Mucosa of descending colon (tissue), 3 donors: Measurements from ENCODE around the gene NUDT5. TPM values are rescaled to one million over a fixed set of nuclear protein-coding genes. Genes with fewer than 3 reads are reported as not detected.
"Not testable (repeated sequence)": the region's sequence is repeated elsewhere in the genome, so short reads cannot be mapped to it uniquely, and the experiment has no call there.

Experiments used
- ATAC-seq: fragments of 200-7000 bp; cut with Tn5 transposase; one replicate; pipeline ENCODE4 v1.9.1; 2020; ENCODE audit warnings: mild to moderate bottlenecking, moderate library complexity
- DNase-seq, 3 donors: peaks; one replicate each; pipeline ENCODE4 v3.0.0-alpha.2; 2020
- H3K36me3 ChIP-seq: fragments of 200-600 bp; one replicate; pipeline ENCODE4 v1.8.0; 2021; ENCODE audit warnings: low read depth, mild to moderate bottlenecking
- H3K4me1 ChIP-seq: fragments of 200-600 bp; one replicate; pipeline ENCODE4 v1.8.0; 2021; ENCODE audit warnings: low read depth, mild to moderate bottlenecking
- H3K4me3 ChIP-seq: fragments of 200-600 bp; one replicate; pipeline ENCODE4 v1.8.0; 2021; ENCODE audit warnings: mild to moderate bottlenecking
- H3K9me3 ChIP-seq: fragments of 200-600 bp; one replicate; pipeline ENCODE4 v1.8.0; 2021; ENCODE audit warnings: mild to moderate bottlenecking
- CTCF ChIP-seq: fragments of 200-600 bp; IDR thresholded peaks from one replicate; pipeline ENCODE4 v1.8.0; 2022; ENCODE audit warnings: antibody characterized with exemption, mild to moderate bottlenecking
- intact Hi-C, 2 donors: fragments of 100-400 bp; cut with DNase I in 1 of 2; cut with micrococcal nuclease in 1 of 2; formaldehyde crosslinking; loops; one replicate each; pipeline versions ENCODE4 v1.11.0 to v1.11.1; 2022; cut with DNase I, micrococcal nuclease
- total RNA-seq, 3 donors: library from RNA; stranded (reverse); fragmentation: NEBNext Ultra II Directional in 2 of 3; extraction: Animal tissue kit (Norgen Biotek cat#: 25700) in 2 of 3; gene quantifications; one replicate each; pipeline versions ENCODE4 v1.2.1 to v1.2.4, GENCODE V29; 2021 to 2023
- donor health status: DM: no; HTN: no; CAD: no; lungs with moderate emphysema.
- donor health status: DM: no; HTN: no; CAD: no.
- donor health status: DM: no; HTN: yes; CAD: no.

Gene NUDT5
- total RNA-seq, 3 donors from 2014 or later, result 32.0 to 44.7 (median 32.8) TPM

- DNase-seq (no peak), ATAC-seq (no peak)
- no peak for TF ChIP-seq CTCF
- H3K36me3 ChIP-seq, result no peaks in the 10 kb centered on the region
- H3K4me1 ChIP-seq, result no peaks in the 10 kb centered on the region
- no peak overlapping the region for H3K4me3 ChIP-seq
- intact Hi-C loops, result no loop called here
- H3K9me3 ChIP-seq, result no peaks in the 10 kb centered on the region
Observed at GRCh38 chr10:12237265-12238220, 41.9 kb upstream of the NUDT5 start.

GRCh38 chr10:12235796-12236195, 40.1 kb upstream of the NUDT5 start:
- no peak for TF ChIP-seq CTCF
- H3K36me3 ChIP-seq, result no peaks in the 10 kb centered on the region
- ATAC-seq, result no peak
- no peaks in the 10 kb centered on the region for H3K4me1 ChIP-seq
- intact Hi-C loops, result no loop called here
- H3K4me3 ChIP-seq, result no peak overlapping the region
- no peak for DNase-seq
- no peaks in the 10 kb centered on the region for H3K9me3 ChIP-seq

- TF ChIP-seq CTCF, result no peak
- intact Hi-C loops, result no loop called here
- H3K4me1 ChIP-seq, result no peaks in the 10 kb centered on the region
- no peaks in the 10 kb centered on the region for H3K36me3 ChIP-seq
- no peak for ATAC-seq
- no peaks in the 10 kb centered on the region for H3K9me3 ChIP-seq
- no peak for DNase-seq
- H3K4me3 ChIP-seq, result no peak overlapping the region
Observed at GRCh38 chr10:12235116-12235694, 39.5 kb upstream of the NUDT5 start.

GRCh38 chr10:12234687-12235086, 39.0 kb upstream of the NUDT5 start:
- H3K4me3 ChIP-seq, ATAC-seq, H3K4me1 ChIP-seq, intact Hi-C loops, H3K9me3 ChIP-seq, H3K36me3 ChIP-seq, DNase-seq: not testable (repeated sequence)

GRCh38 chr10:12228851-12229250, 33.2 kb upstream of the NUDT5 start:
- Histone ChIP-seq H3K4me1 (no peaks in the 10 kb centered on the region), H3K9me3 (no peaks in the 10 kb centered on the region), H3K36me3 (no peaks in the 10 kb centered on the region), H3K4me3 (no peak overlapping the region)
- no peak for TF ChIP-seq CTCF
- intact Hi-C loops, result no loop called here
- no peak for ATAC-seq
- no peak for DNase-seq

DNA sequence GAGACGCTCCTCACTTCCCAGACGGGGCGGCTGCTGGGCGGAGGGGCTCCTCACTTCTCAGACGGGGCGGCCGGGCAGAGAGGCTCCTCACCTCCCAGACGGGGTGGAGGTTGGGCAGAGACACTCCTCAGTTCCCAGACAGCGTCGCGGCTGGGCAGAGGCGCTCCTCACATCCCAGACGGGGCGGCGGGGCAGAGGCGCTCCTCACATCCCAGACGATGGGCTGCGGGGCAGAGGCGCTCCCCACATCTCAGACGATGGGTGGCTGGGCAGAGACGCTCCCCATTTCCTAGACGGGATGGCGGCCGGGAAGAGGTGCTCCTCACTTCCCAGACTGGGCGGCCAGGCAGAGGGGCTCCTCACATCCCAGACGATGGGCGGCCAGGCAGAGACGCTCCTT, 30.7 kb upstream of the NUDT5 start:
- H3K36me3 ChIP-seq, intact Hi-C loops, H3K9me3 ChIP-seq, H3K4me1 ChIP-seq, H3K4me3 ChIP-seq, ATAC-seq, DNase-seq: not testable (repeated sequence)
